Esophagus muscularis mucosa (tissue), 4 donors: ENCODE measurements around the gene MRGPRD.

Experiments
- CTCF ChIP-seq, 3 experiments: fragments of 200-600 bp in 2 of 3; fragments of 450-650 bp in 1 of 3; sonication (generic) in 2 of 3; IDR thresholded peaks; one replicate each; pipeline ENCODE4 v1.5.1; 2017 to 2019; ENCODE audit warnings: antibody characterized with exemption in 3 of 3, mild to moderate bottlenecking in 2 of 3, moderate library complexity in 1 of 3
- EP300 ChIP-seq: sonication (generic); formaldehyde crosslinking; IDR thresholded peaks from one replicate; pipeline ENCODE4 v1.6.1; 2017; ENCODE audit warnings: antibody characterized with exemption
- POLR2A ChIP-seq: fragments of 450-650 bp; IDR thresholded peaks from one replicate; pipeline ENCODE4 v1.6.1; 2017; ENCODE audit warnings: antibody characterized with exemption, moderate library complexity, mild to moderate bottlenecking, low read depth
- POLR2AphosphoS5 ChIP-seq, 2 donors: sonication (generic); formaldehyde crosslinking; IDR thresholded peaks; one replicate each; pipeline ENCODE4 v1.6.1; 2017; ENCODE audit warnings: antibody characterized with exemption in 2 of 2

DNA sequence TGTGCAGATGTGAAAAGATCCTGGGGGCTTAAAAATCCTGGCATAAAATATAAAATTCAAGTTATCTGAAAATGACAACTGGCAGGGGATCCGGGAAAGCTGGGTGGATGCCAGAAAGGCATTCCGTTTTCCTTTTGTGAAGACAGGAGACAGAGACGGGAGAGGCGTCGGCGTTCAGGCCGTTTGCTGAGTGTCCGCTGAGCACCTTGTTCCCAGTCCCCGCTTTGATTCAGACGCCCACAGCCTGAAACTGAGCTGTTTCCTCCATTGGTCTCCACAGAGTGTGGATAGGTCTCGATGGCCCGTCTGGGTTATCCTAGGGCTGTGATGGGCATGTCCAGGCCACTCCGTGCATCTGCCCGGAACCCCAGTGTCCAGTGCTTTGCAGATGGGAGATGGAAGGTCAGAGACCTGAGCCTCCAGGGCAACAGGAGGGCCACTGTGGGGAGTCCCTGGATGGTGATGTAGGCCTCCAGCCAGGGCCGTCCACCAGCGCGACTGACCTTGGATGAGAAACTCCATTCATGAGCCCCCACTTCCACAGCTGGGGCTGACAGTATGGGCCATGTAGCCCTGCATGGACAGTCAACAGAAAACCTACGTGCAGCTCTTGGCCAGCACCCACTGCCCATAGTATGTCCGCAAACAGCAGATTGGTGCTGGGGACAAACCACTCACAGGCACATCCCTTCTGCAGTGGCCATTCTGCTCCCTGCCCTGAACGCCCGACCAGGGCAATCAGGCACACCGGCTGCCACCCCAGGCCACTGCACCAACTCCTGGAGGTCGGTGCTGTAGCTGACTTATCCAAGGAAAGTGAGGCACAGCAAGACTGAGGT, 20.7 kb upstream of the MRGPRD start:
- TF ChIP-seq CTCF (IDR thresholded peaks at IDR 0.05) = no peak
- no peak for TF ChIP-seq POLR2AphosphoS5 (IDR thresholded peaks at IDR 0.05)
- TF ChIP-seq EP300 = no peak
- no peak for TF ChIP-seq POLR2A
